SK-N-MC (cell line): Measurements from ENCODE around the gene ADAM10.

Experiments
- EZH2 ChIP-seq: fragments of 200-600 bp; sonication (generic); IDR thresholded peaks from one replicate; pipeline ENCODE4 v1.6.1; 2017; ENCODE audit warnings: antibody characterized with exemption
- FOXP2 ChIP-seq: optimal IDR thresholded peaks from 2 replicates; pipeline ENCODE3; 2011; ENCODE audit warnings: mild to moderate bottlenecking, moderate library complexity; ENCODE audit not compliant: insufficient read depth; ENCODE audit errors: extremely low read length, control extremely low read depth
- POLR2AphosphoS5 ChIP-seq: IDR thresholded peaks from 2 replicates; pipeline ENCODE4 v1.6.1; 2012; ENCODE audit warnings: mild to moderate bottlenecking, low read depth, low read length, borderline replicate concordance

GRCh38 chr15:58677426-58677825 is 72.1 kb downstream of the ADAM10 start:
- TF ChIP-seq EZH2 = no peak
- no peak for TF ChIP-seq POLR2AphosphoS5
- TF ChIP-seq FOXP2 = no peak
